Uterus (tissue), 2 donors: Measurements from ENCODE around the gene ITGB5.

Experiments used
- POLR2A ChIP-seq, 2 donors: fragments of 450-650 bp; IDR thresholded peaks; one replicate each; pipeline ENCODE4 v1.6.1; 2016; ENCODE audit warnings: antibody characterized with exemption in 2 of 2, mild to moderate bottlenecking in 1 of 2, moderate library complexity in 1 of 2
- TF ChIP-seq, protein P1 (sequence below), 4 experiments: fragments of 200-600 bp in 2 of 4; fragments of 450-650 bp in 2 of 4; sonication (generic) in 2 of 4; IDR thresholded peaks; one replicate each; pipeline ENCODE4 v1.5.1; 2016 to 2019; ENCODE audit warnings: antibody characterized with exemption in 4 of 4, mild to moderate bottlenecking in 2 of 4, moderate library complexity in 1 of 4

- TF ChIP-seq, protein P1, sequence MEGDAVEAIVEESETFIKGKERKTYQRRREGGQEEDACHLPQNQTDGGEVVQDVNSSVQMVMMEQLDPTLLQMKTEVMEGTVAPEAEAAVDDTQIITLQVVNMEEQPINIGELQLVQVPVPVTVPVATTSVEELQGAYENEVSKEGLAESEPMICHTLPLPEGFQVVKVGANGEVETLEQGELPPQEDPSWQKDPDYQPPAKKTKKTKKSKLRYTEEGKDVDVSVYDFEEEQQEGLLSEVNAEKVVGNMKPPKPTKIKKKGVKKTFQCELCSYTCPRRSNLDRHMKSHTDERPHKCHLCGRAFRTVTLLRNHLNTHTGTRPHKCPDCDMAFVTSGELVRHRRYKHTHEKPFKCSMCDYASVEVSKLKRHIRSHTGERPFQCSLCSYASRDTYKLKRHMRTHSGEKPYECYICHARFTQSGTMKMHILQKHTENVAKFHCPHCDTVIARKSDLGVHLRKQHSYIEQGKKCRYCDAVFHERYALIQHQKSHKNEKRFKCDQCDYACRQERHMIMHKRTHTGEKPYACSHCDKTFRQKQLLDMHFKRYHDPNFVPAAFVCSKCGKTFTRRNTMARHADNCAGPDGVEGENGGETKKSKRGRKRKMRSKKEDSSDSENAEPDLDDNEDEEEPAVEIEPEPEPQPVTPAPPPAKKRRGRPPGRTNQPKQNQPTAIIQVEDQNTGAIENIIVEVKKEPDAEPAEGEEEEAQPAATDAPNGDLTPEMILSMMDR (IDR thresholded peaks at IDR 0.05) = no peak
- TF ChIP-seq POLR2A (IDR thresholded peaks at IDR 0.05) = no peak
Observed at GRCh38 chr3:124879337-124879680, 7.9 kb downstream of the ITGB5 start.
